ENCODE results near the gene FAM110A. TPM values are rescaled to one million over a fixed set of nuclear protein-coding genes. Genes with fewer than 3 reads are reported as not detected.
A peak's percentile ranks its signal among the peaks of the same experiment; 100 is the strongest.
"Not testable (repeated sequence)": the region's sequence is repeated elsewhere in the genome, so short reads cannot be mapped to it uniquely, and the experiment has no call there.

Gene FAM110A
- total RNA-seq, result 7.1 and 8.3 TPM in 2 replicates

- no peak for FAIRE-seq
- DNase-seq (ENCODE audit: low read depth), result peak; percentile 84
- Histone ChIP-seq H3K36me3 (ENCODE audit: control insufficient read depth, insufficient read depth, low read length) (no peaks in the 10 kb centered on the region), H3K27me3 (ENCODE audit: control insufficient read depth, insufficient read depth, low read length) (no peaks in the 10 kb centered on the region), H3K4me3 (ENCODE audit: low read depth, low read length) (peak within 1 kb of the TSS; percentile 93)
- no peak for TF ChIP-seq CTCF (IDR thresholded peaks at IDR 0.05; ENCODE audit: insufficient read depth, low read length, severe bottlenecking)
These were observed at the start of gene FAM110A for GRCh38 chr20:833450-834150. Gene FAM110A, plus strand, starts transcription at chr20:833715. Its CDS starts 11,090 bp downstream, at chr20:844805.

- no peak for TF ChIP-seq CTCF (IDR thresholded peaks at IDR 0.05; ENCODE audit: insufficient read depth, low read length, severe bottlenecking)
- DNase-seq (ENCODE audit: low read depth), result no peak
- no peak for FAIRE-seq
These were observed 45.7 kb upstream of the FAM110A start for GRCh38 chr20:787825-788224.

DNA sequence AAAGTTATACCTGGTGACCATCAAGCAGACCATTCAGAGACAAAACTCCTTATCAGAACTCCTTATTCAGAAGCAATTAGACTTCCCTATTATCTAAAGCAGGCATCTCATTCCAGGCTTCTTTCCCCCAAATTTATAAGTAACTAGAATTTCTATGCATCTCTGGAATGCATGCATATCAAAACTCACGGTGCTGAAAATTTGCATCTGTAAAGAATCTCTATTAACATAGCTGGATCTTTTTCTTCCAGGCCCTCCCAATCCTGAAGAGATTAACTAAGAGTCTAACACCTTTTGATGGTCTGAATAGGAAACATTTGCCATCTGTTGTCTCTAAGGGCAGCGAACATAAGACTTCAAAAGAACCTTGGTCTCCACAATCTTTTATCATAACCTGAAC, 42.5 kb upstream of the FAM110A start:
- DNase-seq (ENCODE audit: low read depth) (no peak), FAIRE-seq (no peak)
- no peak for TF ChIP-seq CTCF (IDR thresholded peaks at IDR 0.05; ENCODE audit: insufficient read depth, low read length, severe bottlenecking)
- no peaks in the 10 kb centered on the region for H3K36me3 ChIP-seq (ENCODE audit: control insufficient read depth, insufficient read depth, low read length)
- no peaks in the 10 kb centered on the region for H3K27me3 ChIP-seq (ENCODE audit: control insufficient read depth, insufficient read depth, low read length)
- H3K4me3 ChIP-seq (ENCODE audit: low read depth, low read length), result no peak overlapping the region

More at GRCh38 chr20:787825-788224, 45.7 kb upstream of the FAM110A start:
- no peak overlapping the region for H3K4me3 ChIP-seq (ENCODE audit: low read depth, low read length)
- no peaks in the 10 kb centered on the region for H3K27me3 ChIP-seq (ENCODE audit: control insufficient read depth, insufficient read depth, low read length)
- H3K36me3 ChIP-seq (ENCODE audit: control insufficient read depth, insufficient read depth, low read length), result no peaks in the 10 kb centered on the region

GRCh38 chr20:792248-792647, 41.3 kb upstream of the FAM110A start:
- FAIRE-seq (no peak), DNase-seq (ENCODE audit: low read depth) (no peak)
- no peak for TF ChIP-seq CTCF (IDR thresholded peaks at IDR 0.05; ENCODE audit: insufficient read depth, low read length, severe bottlenecking)
- no peak overlapping the region for H3K4me3 ChIP-seq (ENCODE audit: low read depth, low read length)
- H3K36me3 ChIP-seq (ENCODE audit: control insufficient read depth, insufficient read depth, low read length), result no peaks in the 10 kb centered on the region
- no peaks in the 10 kb centered on the region for H3K27me3 ChIP-seq (ENCODE audit: control insufficient read depth, insufficient read depth, low read length)

- H3K36me3 ChIP-seq (ENCODE audit: control insufficient read depth, insufficient read depth, low read length), result no peaks in the 10 kb centered on the region
- H3K27me3 ChIP-seq (ENCODE audit: control insufficient read depth, insufficient read depth, low read length), result no peaks in the 10 kb centered on the region
- no peak overlapping the region for H3K4me3 ChIP-seq (ENCODE audit: low read depth, low read length)
- no peak for DNase-seq (ENCODE audit: low read depth)
- no peak for FAIRE-seq
- TF ChIP-seq CTCF (IDR thresholded peaks at IDR 0.05; ENCODE audit: insufficient read depth, low read length, severe bottlenecking), result no peak
These were observed 36.6 kb upstream of the FAM110A start for GRCh38 chr20:796921-797320.

- not testable (repeated sequence) for H3K4me3 ChIP-seq (ENCODE audit: low read depth, low read length); FAIRE-seq; H3K36me3 ChIP-seq (ENCODE audit: control insufficient read depth, insufficient read depth, low read length); DNase-seq (ENCODE audit: low read depth); H3K27me3 ChIP-seq (ENCODE audit: control insufficient read depth, insufficient read depth, low read length)
These were observed 34.8 kb upstream of the FAM110A start for GRCh38 chr20:798746-799145.

- not testable (repeated sequence) for DNase-seq (ENCODE audit: low read depth); FAIRE-seq; H3K36me3 ChIP-seq (ENCODE audit: control insufficient read depth, insufficient read depth, low read length); H3K27me3 ChIP-seq (ENCODE audit: control insufficient read depth, insufficient read depth, low read length); H3K4me3 ChIP-seq (ENCODE audit: low read depth, low read length)
These were observed 33.5 kb upstream of the FAM110A start for GRCh38 chr20:800026-800425.
